PC-9 (cell line): ENCODE data around the gene DLG2.

Experiments used
- EZH2 ChIP-seq: fragments of 200-600 bp; sonication (generic); IDR thresholded peaks from 2 replicates; pipeline ENCODE4 v1.8.0; 2017; ENCODE audit warnings: antibody characterized with exemption, low read depth
- TF ChIP-seq, protein P1 (sequence below): fragments of 200-600 bp; sonication (generic); conservative IDR thresholded peaks from 2 replicates; pipeline ENCODE4 v1.6.1; 2017; ENCODE audit warnings: mixed run types, antibody characterized with exemption, mild to moderate bottlenecking, moderate library complexity

- TF ChIP-seq, protein P1, sequence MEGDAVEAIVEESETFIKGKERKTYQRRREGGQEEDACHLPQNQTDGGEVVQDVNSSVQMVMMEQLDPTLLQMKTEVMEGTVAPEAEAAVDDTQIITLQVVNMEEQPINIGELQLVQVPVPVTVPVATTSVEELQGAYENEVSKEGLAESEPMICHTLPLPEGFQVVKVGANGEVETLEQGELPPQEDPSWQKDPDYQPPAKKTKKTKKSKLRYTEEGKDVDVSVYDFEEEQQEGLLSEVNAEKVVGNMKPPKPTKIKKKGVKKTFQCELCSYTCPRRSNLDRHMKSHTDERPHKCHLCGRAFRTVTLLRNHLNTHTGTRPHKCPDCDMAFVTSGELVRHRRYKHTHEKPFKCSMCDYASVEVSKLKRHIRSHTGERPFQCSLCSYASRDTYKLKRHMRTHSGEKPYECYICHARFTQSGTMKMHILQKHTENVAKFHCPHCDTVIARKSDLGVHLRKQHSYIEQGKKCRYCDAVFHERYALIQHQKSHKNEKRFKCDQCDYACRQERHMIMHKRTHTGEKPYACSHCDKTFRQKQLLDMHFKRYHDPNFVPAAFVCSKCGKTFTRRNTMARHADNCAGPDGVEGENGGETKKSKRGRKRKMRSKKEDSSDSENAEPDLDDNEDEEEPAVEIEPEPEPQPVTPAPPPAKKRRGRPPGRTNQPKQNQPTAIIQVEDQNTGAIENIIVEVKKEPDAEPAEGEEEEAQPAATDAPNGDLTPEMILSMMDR: no peak
- no peak for TF ChIP-seq EZH2
Observed at GRCh38 chr11:85310479-85310878, 316.7 kb downstream of the DLG2 start.
